DMS153 treated with DMSO at 0.1 percent for 48 hours (cell line): ENCODE measurements around the gene RGL1.

Experiments
- DNase-seq: peaks from one replicate; lab custom pipeline; 2025; ENCODE audit not compliant: unreplicated experiment; lab: John Stamatoyannopoulos, UW

The RGL1 gene

DNA sequence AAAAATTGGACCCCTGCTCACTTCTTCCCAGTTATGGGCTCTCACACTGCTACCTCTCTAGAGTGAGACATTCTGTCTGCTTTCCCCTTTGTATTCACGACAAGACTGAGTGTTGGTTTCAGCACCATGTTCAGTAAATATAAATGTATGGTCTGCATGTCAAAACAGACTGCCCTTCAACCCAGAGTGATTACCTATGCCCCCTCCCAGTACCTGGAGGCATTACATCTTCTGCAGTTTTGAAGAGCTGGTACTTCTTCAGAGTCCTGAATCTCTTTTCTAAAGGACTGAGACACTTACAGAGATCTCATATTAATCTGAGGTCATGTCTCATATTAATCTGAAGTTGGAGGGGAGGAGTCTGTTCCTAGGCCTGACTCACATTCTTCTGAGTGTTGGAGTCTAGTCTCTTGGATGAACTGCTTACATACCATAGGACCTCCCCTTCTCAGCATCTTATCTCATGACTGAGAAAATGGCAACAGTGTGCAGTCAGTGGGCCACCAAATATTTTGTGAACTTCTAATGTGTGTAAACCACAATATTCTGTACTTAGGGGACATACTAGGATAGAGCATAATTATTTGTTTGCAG lies 80.3 kb downstream of the RGL1 start:
- DNase-seq, result no peak

DNA sequence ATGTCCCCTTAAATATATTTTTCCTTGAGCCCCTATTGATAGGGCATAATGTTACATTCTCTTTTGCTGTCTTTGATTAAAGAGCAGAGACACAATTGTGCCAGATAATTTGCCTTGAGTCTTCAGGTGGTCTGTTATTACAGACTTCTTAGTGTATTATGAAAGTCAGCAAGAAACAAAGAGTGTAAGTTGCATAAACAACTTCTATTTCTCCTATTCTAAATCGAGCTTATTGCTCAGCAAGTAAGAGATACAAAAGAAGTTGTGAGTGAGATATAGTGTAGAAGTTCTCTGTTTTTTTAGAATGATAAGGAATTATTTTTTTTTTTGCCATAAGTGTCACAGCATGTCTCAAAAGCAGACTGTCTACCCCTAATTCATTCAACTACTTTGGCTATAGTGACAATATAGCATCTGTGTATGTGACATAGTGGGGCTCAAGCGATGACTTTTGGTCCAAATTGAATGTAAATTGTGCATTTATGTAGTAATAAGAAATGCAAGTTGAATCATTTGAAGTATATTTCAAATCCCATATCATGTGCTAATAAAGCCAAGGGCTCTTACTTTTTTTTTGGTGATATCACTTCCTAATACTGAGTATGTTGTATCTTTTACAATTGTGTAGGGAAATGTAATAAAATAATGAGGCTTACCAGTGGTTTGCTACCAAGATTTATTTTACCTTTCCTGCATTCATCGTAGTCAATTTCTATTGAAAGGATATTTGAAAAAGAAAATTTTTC lies 81.3 kb downstream of the RGL1 start:
- no peak for DNase-seq

DNA sequence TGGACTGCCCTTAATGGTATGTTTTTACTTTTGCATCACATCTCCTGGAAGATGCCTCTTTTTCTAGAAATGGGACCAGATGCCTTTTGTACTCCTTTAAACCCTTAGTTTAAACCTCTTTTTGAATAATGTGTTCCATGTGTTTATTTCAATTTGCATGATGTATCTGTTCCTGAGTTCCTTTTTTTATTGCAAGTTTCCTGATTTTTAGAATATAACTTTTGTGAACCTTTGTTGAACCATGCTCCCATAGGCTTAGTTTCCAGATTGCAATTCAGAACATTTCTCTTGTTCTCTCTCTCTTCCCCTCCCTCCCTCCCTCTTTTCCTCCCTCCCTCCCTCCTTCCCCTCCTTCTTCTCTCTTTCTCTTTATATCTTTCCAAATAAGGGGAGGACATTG lies 81.9 kb downstream of the RGL1 start:
- DNase-seq, result no peak

DNA sequence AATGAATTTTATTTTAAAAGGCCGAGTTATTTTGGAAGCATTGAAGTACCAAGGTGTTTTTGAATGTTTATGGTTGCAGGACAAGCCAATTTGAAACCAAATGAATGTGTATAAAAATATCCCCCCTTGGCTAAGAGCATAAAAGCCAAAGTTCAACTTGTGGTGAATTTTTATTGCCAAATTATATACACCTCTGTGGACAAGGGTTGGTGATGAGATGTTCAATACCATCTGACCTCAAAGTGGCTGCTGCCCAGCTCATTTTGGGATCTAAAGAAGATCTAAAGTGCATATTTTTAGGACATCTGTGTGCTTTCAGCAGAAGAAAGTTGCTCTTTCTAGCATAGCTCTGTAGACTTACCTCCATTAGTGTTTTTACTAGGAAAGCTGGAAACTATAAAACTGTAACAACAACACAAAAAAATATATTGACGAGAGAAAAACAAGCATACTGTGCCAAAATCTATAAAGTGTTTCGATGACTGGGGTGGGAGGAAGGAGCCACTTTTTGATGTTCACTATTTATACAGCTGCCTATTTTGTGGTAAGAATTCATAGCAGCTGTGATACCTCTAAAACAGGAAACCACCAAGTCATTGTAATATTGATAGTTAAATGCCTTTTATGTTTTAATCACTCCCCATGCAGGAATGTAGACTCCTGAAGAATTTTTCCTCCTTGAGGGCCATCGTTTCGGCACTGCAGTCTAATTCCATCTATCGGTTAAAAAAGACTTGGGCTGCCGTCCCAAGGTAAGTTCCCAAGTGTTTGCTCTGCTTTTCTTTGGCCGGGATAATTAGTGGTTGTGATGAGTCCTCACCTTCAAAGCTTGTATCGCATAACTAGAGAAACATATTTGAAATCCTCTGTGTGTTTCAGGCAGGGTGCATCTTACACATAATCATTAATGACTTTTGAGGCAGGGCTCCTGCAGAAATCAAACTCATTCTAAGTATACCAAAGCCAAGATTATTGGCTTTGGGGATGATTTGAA lies 83.2 kb downstream of the RGL1 start:
- peak; percentile 43 for DNase-seq

DNA sequence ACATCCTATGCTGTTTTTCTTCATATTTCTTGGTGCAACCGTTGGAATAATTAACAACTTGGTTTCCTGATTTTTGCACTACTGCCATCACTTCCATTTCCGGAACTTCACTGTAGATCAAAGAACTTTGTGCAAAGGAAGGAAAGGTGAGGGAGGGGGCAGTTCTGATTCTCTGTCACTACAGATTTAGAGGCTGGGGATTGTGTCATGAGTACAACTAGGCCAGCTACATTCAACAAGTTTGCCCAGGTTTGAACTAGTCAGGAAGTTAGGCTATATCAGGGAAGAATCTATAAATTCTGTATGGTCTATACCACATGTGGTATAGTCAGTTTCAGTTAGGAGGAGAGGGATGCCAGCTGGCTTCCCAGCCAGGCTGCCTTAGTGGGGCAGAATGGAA lies 84.2 kb downstream of the RGL1 start:
- DNase-seq, result no peak

DNA sequence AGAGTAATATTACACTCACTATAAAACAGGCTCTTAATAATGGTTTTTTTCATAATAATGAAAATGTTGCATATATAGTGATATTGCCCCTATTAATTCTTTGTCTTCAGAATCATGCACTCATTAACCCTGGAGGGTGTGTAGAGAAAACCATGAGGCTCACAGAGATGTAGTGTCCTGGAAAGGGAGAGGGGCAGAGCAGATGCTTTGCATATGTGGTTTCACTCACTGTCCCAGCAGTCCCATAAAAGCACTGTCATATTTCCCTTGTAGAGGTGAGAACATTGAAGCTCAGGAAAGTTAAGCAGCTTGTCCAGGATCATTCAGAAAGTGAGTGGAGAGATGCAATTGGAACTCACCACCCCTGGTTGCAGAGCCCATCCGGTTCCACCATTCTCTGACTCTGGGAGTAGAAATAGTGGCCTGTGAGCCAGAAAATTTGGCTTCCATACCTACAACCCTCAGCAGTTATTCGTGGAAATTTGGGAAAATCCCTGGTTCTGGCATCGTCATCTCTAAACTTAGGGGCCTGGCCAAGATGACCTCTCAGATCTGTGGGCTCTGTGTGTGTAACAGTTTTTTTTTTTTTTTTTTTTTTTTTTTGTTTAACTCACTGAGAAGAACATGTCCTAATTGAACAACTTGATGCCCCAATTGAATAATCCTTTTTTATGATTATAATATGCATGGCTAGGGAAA lies 86.4 kb downstream of the RGL1 start:
- no peak for DNase-seq

DNA sequence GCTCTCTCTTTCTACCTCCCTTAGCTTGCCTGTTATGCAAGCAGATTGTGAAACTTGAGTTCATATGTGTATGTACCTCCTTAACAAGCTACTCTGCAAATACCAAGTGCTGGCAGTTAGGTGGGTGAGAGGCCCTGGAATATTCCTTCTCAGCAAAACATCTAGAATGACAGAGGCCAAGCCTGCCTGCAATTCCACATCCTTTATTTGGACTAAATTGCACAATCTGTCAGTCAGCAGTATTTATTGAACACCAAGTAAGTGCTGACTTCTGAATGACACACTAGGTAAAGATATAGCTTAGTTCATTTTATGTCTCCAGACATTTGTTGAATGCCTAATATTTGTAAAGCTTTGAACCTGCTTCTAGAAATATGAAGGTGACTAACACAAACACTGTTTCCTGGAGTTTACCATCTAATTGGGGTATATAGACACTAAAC lies 87.5 kb downstream of the RGL1 start:
- no peak for DNase-seq

DNA sequence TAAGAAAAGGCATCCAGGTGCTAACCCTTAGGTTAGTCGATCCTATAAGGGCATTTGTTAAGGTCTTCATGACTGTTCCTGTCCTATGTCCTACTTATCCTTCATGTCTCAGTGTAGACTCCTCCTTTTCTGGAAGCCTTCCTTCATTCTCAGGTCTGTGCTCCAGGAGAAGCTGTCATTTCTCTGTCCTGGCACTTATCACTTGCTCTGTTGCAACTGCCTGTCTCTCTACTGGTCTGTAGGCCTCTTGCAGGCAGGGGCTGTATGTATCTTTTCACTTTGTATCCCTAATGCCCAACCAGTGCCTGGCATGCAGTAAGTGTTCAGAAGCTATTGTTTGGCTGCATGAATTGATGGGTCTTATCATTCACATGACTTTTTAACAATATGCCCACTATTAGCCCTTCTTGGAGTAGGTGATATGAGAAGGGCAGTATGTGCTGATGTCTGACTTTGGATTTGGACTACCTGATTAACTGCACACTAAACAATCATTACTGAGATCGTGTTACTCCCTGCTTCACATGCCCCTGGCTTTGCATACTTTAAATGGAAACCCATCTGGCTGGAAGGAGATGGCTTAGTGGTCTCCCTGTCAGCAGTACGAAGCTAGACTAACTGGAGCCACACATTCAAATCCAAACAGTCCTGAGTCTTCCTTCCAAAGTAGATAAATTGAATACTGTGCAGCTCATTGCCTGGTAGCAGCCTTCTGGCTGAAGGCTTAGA lies 88.8 kb downstream of the RGL1 start:
- no peak for DNase-seq

DNA sequence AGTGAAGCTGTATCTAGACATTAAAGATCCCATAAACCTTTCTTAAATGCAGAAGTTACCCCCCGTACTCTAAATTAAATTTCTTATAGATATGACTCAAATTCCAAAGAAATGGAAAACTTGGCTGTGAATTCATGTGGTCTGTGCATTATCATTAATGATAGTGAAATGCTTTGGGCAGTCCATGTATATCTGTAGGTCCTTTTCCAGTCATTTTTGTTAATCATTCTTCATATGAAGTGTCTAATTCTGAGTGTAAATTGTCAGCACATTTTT lies 89.3 kb downstream of the RGL1 start:
- no peak for DNase-seq

DNA sequence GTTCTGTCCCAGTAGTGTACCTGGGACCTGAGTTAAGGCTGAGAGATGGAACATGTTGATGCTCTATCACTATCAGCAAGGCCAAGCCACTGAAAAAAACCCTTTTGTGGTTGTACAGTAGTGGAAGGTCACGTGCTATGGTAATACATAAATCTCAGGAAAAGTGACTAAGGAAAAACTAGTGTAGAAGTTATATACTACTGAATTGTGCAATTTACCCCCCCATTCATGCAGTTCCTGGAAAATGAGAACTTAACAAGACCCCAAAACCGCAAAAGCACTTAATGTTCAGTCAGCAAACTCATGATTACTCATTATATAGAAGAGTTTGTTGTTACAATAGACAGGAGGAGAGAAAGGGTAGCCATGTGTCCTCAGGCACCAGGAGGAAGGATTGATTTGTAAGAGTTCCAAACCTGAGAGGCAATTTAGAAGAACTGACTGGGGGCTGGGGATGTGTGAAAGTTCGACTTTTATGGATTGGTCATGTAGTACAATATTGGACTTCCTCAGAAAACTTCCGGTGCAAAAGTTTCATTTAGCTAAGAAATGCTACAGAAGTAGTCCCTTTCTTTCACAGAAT lies 91.6 kb downstream of the RGL1 start:
- no peak for DNase-seq

DNA sequence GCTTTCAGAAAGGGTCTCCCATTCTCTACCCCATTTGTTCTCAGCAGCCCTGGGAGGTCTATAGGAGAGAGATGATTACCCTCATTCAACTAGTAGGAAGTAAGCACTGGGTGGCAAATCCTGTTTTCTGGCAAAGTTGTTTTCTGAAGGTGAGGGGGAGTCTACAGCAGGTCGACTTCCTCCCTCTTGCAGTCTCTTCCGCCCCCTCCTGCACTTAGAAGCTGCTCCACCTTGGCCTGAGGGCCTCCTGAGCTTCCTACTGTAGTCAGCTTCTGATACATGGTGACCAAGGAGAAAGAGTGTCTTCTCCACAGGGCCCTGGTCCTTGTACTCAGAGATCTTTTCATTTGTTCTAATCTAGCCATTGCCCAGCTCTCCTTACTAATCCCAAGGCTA lies 93.1 kb downstream of the RGL1 start:
- DNase-seq, result no peak

DNA sequence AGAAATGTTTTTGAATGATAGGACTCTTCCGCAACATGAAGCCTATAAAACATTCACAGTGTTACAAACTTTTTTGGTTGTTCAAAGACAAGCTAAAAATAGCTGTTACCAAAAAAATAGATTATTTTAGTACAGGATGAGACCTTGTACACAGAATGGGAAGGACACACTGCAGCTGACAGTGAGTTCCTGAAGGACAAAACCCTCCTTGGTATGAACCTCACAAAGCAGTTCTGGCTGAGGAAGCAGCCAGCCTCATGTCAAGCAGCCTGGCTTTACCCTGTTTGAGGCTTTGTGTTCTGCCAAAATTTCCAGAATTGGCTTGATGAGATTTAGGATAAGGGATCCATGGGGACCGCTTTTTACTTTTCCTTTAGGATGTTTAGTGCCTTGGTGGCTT lies 93.7 kb downstream of the RGL1 start:
- DNase-seq, result no peak

DNA sequence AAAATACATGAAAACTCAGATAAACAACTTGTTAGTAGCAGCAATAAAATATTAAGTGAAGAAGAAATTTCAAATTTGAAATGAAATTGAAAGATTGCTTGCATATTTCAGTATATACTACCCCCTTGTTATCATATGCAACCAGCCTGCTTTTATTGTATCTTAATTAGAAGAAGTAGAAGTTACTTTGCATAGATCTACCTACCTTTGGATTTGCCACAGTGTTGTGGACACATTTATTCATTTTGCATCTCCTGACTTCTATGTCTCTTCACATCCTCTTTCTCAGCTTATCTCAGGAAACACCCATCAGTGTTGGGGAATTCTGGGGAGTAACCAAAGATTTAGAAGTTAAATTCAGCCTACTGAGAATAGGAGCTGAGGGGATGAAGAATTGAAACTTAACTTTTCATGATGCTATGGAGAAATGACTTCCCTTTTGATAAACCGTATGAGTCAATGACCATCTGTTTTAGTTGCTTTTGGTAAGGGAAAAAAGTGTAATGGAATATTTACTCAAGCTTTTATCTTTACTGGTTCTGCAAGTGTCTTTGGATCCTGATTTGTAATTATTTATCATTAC lies 96.9 kb downstream of the RGL1 start:
- no peak for DNase-seq

DNA sequence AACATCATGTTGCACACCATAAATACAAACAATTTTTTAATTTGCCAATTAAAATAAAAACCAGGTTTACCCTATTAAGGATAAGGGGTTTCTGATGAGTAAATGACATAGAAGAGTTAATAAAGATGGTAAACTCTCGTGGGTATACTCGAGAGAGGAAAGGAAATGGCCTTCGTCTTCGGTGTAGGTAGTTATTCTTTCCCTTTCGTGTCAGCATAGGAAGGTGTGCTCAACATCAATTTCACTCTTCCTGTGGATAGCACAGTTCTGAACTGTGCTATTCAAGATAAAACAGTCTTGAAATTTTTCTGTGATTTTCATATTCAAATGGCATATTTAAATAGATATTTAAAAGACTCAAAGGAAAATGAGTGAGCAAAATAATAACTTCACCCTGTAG lies 98.2 kb downstream of the RGL1 start:
- DNase-seq, result no peak

DNA sequence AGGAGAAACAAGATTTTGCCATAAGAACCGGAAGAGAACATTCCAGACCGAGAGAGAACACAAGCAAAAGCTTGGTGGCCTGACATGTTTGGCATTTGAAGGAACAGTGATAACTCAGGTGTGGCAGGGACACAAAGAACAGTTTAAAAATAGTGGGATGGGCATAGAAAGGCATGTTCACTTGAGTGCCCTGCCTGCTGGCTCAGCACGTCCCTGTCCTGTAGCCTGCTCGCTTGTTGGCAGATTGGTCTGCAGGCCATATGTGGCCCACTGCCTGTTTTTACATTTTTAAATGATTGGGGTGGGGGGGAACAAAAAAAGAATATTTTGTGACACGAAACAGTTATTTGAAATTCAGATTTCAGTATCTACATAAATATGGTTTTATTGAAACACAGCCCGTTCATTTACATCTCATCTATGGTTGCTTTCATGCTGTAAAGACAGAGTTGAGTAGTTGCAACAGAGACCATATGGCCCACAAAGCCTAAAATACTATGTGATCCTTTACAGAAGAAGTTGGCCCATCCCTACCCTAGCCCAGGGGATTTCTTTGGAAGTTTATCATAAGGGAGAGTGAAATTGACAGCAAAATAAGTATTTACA lies 100.7 kb downstream of the RGL1 start:
- DNase-seq, result no peak

DNA sequence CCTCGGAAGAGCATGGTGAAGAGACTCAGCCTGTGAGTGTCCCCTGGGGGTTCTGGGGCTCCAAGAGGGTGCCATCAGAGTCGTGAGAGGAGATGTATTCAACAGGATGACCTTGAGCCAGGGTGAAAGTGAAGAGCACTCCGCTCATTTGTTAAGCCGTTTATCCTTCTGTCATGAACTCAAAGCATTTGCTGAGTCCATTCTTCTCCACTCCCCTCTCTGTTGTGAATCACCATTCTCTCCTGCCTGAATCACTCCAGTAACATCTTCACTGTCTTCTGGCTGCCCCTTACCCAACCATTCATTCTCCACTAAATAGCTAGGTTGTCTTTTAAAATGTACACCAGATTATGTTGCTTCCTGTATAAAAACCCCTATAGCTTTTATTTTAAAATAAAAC lies 102.2 kb downstream of the RGL1 start:
- DNase-seq, result no peak

DNA sequence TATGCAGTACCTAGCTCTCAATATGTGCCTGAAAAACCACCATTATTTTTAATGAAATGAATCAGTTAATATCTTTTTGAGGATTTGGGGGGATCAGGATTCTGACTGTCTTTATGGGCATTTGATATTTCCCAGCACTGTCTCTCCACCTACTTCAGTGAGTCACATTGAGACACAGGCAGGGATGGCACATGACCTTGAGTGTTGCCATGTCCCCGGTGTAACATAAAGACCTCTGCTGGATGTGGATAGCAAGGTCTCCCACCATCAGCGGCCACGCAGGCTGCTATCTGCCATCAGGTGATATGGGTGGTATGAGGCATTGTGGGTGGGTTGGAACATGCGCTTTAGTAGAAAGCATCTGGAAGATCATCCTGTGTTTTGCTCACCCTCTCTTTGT lies 103.2 kb downstream of the RGL1 start:
- DNase-seq, result no peak

DNA sequence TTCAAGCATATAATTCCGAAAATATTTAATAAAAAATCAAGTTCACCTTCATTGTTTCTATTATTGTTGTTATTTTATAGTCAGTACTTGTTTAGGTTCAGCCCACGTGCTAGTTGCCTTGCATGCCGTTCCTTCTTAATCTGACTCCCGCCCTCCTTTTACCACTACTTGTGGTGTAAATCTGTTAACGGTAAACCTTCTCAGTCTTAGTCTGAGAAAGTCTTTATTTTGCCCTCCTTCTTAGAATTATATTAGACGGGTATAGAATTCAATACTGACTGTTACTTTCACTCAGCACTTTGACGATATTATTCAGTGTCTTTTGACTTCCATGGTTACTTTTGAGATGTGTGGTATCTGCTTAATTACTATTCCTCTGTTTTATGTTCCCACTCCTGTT lies 104.8 kb downstream of the RGL1 start:
- no peak for DNase-seq

DNA sequence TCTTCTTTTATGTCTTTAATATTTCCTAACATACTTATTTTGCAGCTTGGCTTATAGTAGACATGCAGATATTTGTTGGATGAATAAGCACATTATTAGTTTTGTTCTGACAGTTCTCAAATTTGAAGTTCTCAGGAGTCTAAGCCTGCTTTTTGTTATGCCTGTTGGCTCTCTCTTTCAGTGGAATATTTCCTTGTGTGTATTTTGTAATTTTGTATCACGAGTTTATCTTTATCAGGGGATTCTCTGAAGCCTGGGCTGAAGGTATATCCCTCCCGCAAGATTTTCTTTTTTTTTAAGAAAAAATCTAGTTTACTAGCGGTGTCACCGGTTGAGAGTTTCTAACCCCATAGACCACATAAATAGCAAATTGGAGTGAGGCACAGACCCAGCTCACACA lies 105.9 kb downstream of the RGL1 start:
- no peak for DNase-seq

DNA sequence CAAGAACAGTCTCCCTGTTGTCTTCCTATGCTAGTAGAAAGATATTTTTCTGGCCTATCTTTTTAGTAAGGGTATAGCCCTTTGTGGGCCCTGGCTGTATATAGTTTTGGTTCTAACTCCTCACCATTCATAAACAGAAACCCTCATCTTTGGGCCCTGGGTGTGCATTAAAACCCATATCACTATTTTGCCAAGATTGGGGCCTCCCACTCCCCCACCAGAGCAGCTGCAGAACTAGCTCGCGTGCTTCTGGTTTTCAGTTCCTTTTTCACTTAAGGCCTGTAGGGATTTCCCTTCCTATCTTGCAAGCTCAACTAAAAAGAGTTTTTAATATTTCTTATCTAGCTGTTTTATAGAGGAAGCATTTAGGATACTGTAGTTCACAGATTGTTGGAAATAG lies 106.4 kb downstream of the RGL1 start:
- DNase-seq, result no peak
